HG02970 (cell line): ENCODE data around the gene ICAM1.

Source experiments
- ATAC-seq: cut with Tn5 transposase; IDR thresholded peaks from one replicate; pipeline ENCODE4 v1.9.1; 2021; ENCODE audit warnings: mild to moderate bottlenecking, moderate library complexity, moderate number of reproducible peaks; ENCODE audit not compliant: unreplicated experiment, low FRiP score

The ICAM1 gene

GRCh38 chr19:10291554-10292205, 20.8 kb downstream of the ICAM1 start:
- ATAC-seq = no peak

DNA sequence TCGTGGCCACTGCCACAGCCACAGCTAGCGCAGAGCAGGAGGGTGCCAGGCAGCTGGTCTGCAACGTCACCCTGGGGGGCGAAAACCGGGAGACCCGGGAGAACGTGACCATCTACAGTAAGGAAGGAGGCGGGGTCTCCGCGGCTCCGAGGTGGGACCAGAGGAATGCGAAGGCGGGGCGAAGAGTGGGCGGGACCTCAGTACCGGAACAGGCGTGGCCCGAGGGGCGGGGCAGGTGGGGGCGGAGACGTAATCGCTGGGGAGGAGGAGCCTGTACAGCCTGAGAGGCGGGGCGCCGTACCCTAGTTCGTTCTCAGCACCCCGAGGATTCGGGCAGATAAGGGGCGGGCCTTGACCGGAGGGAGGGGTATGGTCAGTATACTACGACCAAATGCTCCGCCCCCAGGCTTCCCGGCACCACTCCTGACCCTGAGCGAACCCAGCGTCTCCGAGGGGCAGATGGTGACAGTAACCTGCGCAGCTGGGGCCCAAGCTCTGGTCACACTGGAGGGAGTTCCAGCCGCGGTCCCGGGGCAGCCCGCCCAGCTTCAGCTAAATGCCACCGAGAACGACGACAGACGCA, 21.4 kb downstream of the ICAM1 start:
- no peak for ATAC-seq

GRCh38 chr19:10292789-10293636, 22.1 kb downstream of the ICAM1 start:
- ATAC-seq = no peak

DNA sequence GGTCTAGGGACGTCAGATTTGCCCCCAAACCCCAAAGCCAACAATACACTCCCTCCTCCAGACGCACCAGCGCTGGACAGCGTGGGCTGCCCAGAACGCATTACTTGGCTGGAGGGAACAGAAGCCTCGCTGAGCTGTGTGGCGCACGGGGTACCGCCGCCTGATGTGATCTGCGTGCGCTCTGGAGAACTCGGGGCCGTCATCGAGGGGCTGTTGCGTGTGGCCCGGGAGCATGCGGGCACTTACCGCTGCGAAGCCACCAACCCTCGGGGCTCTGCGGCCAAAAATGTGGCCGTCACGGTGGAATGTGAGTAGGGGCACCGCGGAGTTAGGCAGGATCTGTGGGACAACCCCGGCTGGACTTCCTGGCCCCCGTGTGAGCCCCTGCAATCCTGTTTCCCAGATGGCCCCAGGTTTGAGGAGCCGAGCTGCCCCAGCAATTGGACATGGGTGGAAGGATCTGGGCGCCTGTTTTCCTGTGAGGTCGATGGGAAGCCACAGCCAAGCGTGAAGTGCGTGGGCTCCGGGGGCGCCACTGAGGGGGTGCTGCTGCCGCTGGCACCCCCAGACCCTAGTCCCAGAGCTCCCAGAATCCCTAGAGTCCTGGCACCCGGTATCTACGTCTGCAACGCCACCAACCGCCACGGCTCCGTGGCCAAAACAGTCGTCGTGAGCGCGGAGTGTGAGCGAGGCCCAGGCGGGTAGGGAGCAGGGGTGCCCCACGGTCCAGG, 22.9 kb downstream of the ICAM1 start:
- ATAC-seq = no peak

- ATAC-seq = no peak
Observed at GRCh38 chr19:10294368-10294697, 23.4 kb downstream of the ICAM1 start.

DNA sequence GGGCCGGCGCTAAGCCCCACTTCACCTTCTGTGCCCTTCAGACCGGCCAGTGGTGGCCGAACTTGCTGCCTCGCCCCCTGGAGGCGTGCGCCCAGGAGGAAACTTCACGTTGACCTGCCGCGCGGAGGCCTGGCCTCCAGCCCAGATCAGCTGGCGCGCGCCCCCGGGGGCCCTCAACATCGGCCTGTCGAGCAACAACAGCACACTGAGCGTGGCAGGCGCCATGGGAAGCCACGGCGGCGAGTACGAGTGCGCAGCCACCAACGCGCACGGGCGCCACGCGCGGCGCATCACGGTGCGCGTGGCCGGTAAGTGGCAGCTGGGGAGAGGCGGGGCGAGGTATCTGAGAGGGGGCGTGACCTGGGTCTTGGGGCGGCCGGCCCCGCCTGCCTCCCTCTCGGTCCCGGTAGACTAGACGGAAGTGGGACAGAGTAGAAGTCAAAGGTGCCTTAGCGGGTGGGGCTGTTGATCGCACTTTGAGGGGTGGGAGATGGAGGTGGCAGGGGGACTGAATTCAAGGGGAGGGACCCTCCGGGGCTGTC, 24.5 kb downstream of the ICAM1 start:
- ATAC-seq = no peak

DNA sequence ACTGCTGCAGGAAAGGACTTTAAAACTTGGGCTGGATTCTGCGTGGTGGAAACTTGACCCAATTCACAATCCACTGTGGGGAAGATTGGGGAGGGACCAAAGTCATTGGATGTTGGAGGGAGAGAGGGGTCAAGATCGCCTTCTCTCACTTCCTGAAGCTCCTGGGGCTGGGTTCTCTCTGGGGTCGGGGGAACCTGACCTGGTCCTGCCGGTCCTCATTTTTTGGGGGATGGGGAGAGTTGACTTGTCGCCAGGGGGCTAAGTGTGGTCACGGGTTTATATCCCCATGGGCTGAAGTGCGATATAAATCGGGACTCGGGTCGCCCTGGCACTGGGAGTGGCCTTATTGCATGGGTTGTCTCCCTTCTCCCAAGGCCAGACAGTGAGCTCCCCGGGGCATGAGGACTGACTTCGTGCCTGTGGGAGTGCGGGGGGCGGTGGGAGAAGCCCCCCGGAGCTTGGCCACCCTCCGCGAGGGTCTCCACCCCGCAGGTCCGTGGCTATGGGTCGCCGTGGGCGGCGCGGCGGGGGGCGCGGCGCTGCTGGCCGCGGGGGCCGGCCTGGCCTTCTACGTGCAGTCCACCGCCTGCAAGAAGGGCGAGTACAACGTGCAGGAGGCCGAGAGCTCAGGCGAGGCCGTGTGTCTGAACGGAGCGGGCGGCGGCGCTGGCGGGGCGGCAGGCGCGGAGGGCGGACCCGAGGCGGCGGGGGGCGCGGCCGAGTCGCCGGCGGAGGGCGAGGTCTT, 25.1 kb downstream of the ICAM1 start:
- no peak for ATAC-seq

GRCh38 chr19:10299545-10300458, 28.9 kb downstream of the ICAM1 start:
- no peak for ATAC-seq

DNA sequence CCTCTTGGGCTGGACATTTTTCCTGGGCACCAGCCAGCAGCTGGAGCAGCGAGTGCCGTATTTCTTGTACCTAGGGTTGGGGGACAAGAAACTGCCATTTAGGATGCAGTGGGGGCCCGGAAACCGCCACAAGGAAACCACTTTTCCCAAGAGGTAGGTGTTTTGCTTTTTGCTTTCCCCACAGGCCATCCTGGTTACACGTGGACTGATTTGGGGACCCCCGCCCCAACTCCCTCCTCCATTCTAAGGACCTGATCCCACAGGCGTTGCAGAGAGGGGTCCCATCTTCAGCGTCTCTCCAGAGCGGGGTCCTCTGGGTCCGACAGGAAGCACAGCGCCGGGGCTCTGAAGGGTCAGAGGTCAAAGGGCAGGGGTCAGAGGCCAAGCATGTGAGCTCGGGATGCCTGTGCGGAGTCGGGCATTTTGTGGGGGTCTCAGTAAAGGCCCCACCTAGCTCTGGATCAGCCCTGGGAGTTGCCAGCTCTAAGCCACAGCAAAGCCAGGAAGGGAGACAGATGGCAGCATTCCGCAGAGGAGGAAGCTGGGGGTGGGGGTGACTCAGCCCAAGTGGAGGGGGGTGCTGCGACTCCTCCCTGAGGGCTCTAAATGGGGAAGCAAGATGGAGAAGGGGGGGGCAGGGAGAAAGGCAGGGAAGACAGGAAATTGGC, 34.4 kb downstream of the ICAM1 start:
- ATAC-seq = no peak

GRCh38 chr19:10306327-10306726, 35.4 kb downstream of the ICAM1 start:
- ATAC-seq = no peak

- ATAC-seq = no peak
Observed at GRCh38 chr19:10309423-10309822, 38.5 kb downstream of the ICAM1 start, which contains the start of gene ZGLP1. ZGLP1 (minus strand) TSS chr19:10309815.

GRCh38 chr19:10315335-10316214, 44.7 kb downstream of the ICAM1 start, which contains the start of gene FDX2:
FDX2 (minus strand) TSS chr19:10316015; CDS start chr19:10315996, 19 bp downstream.
- peak; percentile 81 for ATAC-seq

DNA sequence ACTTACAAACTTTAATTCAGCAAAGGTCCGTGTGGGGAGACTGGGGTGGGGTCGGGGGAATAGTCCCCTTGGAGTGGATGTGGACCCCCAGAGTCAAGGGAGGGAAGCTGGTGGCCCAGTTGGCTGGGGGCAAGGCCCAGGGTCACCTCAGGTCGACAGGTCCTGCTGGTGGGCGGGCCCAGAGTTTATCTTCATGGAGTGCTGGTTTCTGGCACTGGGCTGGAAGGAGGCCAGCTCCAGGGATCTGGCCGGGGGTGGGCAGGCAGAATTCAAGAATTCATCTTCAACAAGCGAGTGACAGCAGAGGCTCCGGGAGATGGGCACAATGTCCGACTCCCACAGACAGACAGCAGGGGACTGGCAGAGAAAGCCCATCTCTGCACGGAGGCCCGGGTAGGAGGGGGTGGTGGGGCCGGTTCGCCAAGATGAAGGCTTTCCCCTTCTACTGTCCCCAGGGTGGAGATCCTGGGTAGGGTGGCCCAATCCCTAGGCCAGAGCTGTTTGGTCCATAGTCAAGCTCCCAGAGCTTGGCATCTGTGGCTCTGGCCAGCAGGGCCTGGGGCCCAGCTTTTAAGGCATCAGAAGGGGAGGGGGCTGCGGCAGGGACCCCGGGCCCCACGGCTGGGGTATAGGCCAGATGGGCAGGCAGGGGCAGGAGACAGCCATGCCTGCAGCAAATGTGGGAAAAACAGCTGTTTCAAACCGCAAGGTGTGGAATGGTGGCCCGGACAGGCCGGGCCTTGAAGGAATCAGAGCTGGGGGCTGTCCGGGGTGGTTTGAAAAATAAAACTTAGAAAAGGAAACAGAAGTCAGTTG, 45.5 kb downstream of the ICAM1 start:
- no peak for ATAC-seq

GRCh38 chr19:10317045-10317856, 46.3 kb downstream of the ICAM1 start:
- ATAC-seq = no peak

GRCh38 chr19:10317857-10318462, 47.0 kb downstream of the ICAM1 start:
- no peak for ATAC-seq
